Endothelial cell of umbilical vein (primary cell): ENCODE data around the gene SURF1. TPM values are rescaled to one million over a fixed set of nuclear protein-coding genes. Genes with fewer than 3 reads are reported as not detected.
"Not testable (repeated sequence)": the region's sequence is repeated elsewhere in the genome, so short reads cannot be mapped to it uniquely, and the experiment has no call there.

Experiments used
- BruUV-seq: library from RNA; stranded (reverse); fragments of 400-500 nt; replicated peaks from 2 replicates; lab custom pipeline; 2021; lab: Mats Ljungman, UMichigan
- CTCF ChIA-PET: fragments of 300-600, 350-600 bp; sonication (Branson Sonifier 250); formaldehyde crosslinking; loops from one replicate; lab custom pipeline; 2021; ENCODE audit warnings: antibody characterized with exemption, inconsistent platforms; lab: Charles Lee
- POLR2A ChIA-PET: fragments of 300-600, 350-600 bp; sonication (Branson Sonifier 250); formaldehyde crosslinking; loops from one replicate; lab custom pipeline; 2021; ENCODE audit warnings: antibody characterized with exemption, inconsistent platforms; lab: Charles Lee
- DNase-seq: peaks from one replicate; pipeline ENCODE4 v3.0.0-alpha.2; 2011; ENCODE audit warnings: low read depth, low spot score
- FAIRE-seq: peaks from 2 replicates; lab custom pipeline; 2011; peaks lifted over from hg19 to GRCh38; lab: Jason Lieb, UNC
- H2AFZ ChIP-seq: 2 replicates; pipeline ENCODE4 v1.6.0; 2012; ENCODE audit warnings: low read depth, low read length, control low read depth, inconsistent platforms
- H3K27ac ChIP-seq: 2 replicates; pipeline ENCODE4 v1.5.1; 2011; ENCODE audit warnings: low read depth, mild to moderate bottlenecking, control low read depth, low read length, moderate library complexity; ENCODE audit not compliant: insufficient read depth
- H3K27me3 ChIP-seq, 2 experiments: 2 replicates each; pipeline versions ENCODE4 v1.6.0 to v1.6.1; 2011; ENCODE audit warnings: low read length in 2 of 2, mixed read lengths in 1 of 2; ENCODE audit not compliant: control insufficient read depth in 2 of 2, insufficient read depth in 2 of 2
- H3K36me3 ChIP-seq, 2 experiments: 2 replicates in 1 of 2; 3 replicates in 1 of 2; pipeline ENCODE4 v1.5.1; 2011; ENCODE audit warnings: low read length in 2 of 2, mild to moderate bottlenecking in 1 of 2, moderate library complexity in 1 of 2; ENCODE audit not compliant: control insufficient read depth in 2 of 2, insufficient read depth in 2 of 2; ENCODE audit errors: extremely low read depth in 1 of 2
- H3K4me1 ChIP-seq: 3 replicates; pipeline ENCODE4 v1.5.1; 2011; ENCODE audit warnings: mild to moderate bottlenecking, low read length; ENCODE audit not compliant: control insufficient read depth, insufficient read depth; ENCODE audit errors: extremely low read depth
- H3K4me2 ChIP-seq: 2 replicates; pipeline ENCODE4 v1.6.1; 2011; ENCODE audit warnings: low read length, control low read depth, mixed read lengths; ENCODE audit not compliant: insufficient read depth
- H3K4me3 ChIP-seq, 3 experiments: fragments of 200-600 bp in 1 of 3; sonication (generic), shearing (Covaris generic) in 1 of 3; replicated peaks in 1 of 3; 2 replicates each; pipeline ENCODE4 v1.5.1; 2011 to 2016; ENCODE audit warnings: control low read depth in 3 of 3, low read length in 3 of 3, mild to moderate bottlenecking in 2 of 3, inconsistent platforms in 1 of 3, low read depth in 1 of 3, moderate library complexity in 1 of 3; ENCODE audit not compliant: insufficient read depth in 1 of 3
- H3K79me2 ChIP-seq: 2 replicates; pipeline ENCODE4 v1.6.0; 2012; ENCODE audit warnings: low read length, inconsistent platforms; ENCODE audit not compliant: control insufficient read depth, insufficient read depth
- H3K9ac ChIP-seq: replicated peaks from 2 replicates; pipeline ENCODE3; 2011; ENCODE audit warnings: low read length, control low read depth; ENCODE audit not compliant: insufficient read depth; ENCODE audit errors: extremely low read depth
- H3K9me1 ChIP-seq: replicated peaks from 3 replicates; pipeline ENCODE4 v1.6.0; 2011; ENCODE audit warnings: mild to moderate bottlenecking, low read length; ENCODE audit not compliant: control insufficient read depth, insufficient read depth; ENCODE audit errors: extremely low read depth
- H3K9me3 ChIP-seq: replicated peaks from 2 replicates; pipeline ENCODE4 v1.5.1; 2012; ENCODE audit warnings: low read length, inconsistent platforms; ENCODE audit not compliant: control insufficient read depth, insufficient read depth
- H4K20me1 ChIP-seq: replicated peaks from 2 replicates; pipeline ENCODE3; 2011; ENCODE audit warnings: mild to moderate bottlenecking, low read length; ENCODE audit not compliant: control insufficient read depth, insufficient read depth; ENCODE audit errors: extremely low read depth
- CTCF ChIP-seq, 2 donors: IDR thresholded peaks; 1 replicate in 1 of 2; 2 replicates in 1 of 2; pipeline ENCODE4 v1.5.1; 2011; ENCODE audit warnings: low read length in 2 of 2, mild to moderate bottlenecking in 2 of 2, moderate library complexity in 2 of 2, control low read depth in 1 of 2, inconsistent platforms in 1 of 2, low read depth in 1 of 2; ENCODE audit not compliant: insufficient read depth in 1 of 2; ENCODE audit errors: extremely low read depth in 1 of 2
- POLR2AphosphoS5 ChIP-seq: IDR thresholded peaks from 2 replicates; pipeline ENCODE4 v1.6.1; 2012; ENCODE audit warnings: low read depth, mild to moderate bottlenecking, control low read depth, low read length, moderate library complexity; ENCODE audit not compliant: insufficient read depth
- dilution Hi-C: fragments of 300-500 bp; cut with MboI; formaldehyde crosslinking; loops from one replicate; pipeline ENCODE4 v1.15.0; 2019; ENCODE audit warnings: low sequenced_read_pairs; ENCODE audit not compliant: extremely low pct_ligation_motif_present
- intact Hi-C: fragments of 100-400 bp; cut with micrococcal nuclease; formaldehyde crosslinking; loops from one replicate; pipeline ENCODE4 v1.10.0; 2022
- polyA plus RNA-seq, 4 experiments: library from polyadenylated mRNA; depleted of rRNA in 3 of 4; stranded (reverse) in 3 of 4; unstranded in 1 of 4; fragments of >200 nt; gene quantifications; 2 replicates each; pipeline versions ENCODE4 v1.2.1 to v1.2.3, GENCODE V29; 2011 to 2012; ENCODE audit warnings: missing spikeins in 1 of 4
- total RNA-seq: library from RNA; stranded (reverse); gene quantifications from 2 replicates; pipeline ENCODE4 v1.2.3, GENCODE V29; 2021

The SURF1 gene
- total and polyA plus RNA-seq, 2 donors (not counting 3 experiments of a cell fraction or from before 2014, with no cell fraction given): 22.8 to 27.1 TPM

GRCh38 chr9:133329306-133330156 is 26.8 kb downstream of the SURF1 start:
- TF ChIP-seq POLR2AphosphoS5: peak; percentile 39
- TF ChIP-seq CTCF (IDR thresholded peaks at IDR 0.05; ENCODE audit: extremely low read depth in 1 of 2, insufficient read depth in 1 of 2, low read depth in 1 of 2, low read length in 2 of 2): peak; percentile 13 to 53
- H3K9ac ChIP-seq, H2AFZ ChIP-seq, H3K27me3 ChIP-seq, H3K9me3 ChIP-seq, H3K4me2 ChIP-seq, BruUV-seq, POLR2A ChIA-PET, H3K4me3 ChIP-seq, dilution Hi-C loops, H4K20me1 ChIP-seq, DNase-seq, H3K79me2 ChIP-seq, H3K4me1 ChIP-seq, H3K9me1 ChIP-seq, H3K27ac ChIP-seq: not testable (repeated sequence)
- intact Hi-C loops: loop anchor here (1.0 to 2.0 kb wide), 2 partner anchors 91 to 144 kb away; no protein-coding TSS in a partner anchor
- peaks cover 11 to 38% of the 10 kb centered on the region in 2 experiments for H3K36me3 ChIP-seq
- CTCF ChIA-PET: interaction anchor here (0.8 to 5.6 kb wide), 21 partner anchors 9 to 169 kb away, joined by 3 to 128 read pairs (median 4); partner anchors contain the start of genes MED22 and RPL7A
- peak; percentile 8 for FAIRE-seq
